ENCODE results near the gene SH3YL1. TPM values are rescaled to one million over a fixed set of nuclear protein-coding genes. Genes with fewer than 3 reads are reported as not detected.

SH3YL1 gene
- total RNA-seq, 1 experiment from 2014 or later = 26.5 TPM

DNA sequence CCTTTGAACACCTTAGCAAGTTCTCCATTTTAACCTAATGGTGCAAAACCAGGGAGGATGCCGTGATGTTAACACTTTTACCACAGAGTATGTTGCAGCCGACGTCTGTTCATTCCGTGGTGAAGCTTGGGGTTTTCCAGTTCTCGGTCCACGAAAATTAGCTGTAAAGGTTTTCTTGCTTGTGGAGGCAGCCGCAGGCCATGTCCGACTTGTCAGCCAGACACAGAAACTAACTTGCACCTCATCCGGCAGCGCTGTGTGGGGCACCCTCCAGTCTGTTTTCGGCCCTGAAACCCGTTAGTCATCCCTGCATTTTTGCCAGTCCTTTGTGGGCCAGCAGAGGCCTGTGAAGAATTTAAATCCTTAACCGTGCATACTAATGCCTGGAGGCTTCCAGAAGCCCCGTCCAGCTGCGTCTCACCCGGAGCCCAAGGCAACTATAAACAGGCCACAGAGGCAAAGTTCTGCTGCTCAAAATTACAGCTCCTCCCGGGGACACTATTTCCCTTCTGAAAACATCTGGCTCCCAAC is 70.6 kb downstream of the SH3YL1 start:
- no peak overlapping the region for H3K18ac ChIP-seq (ENCODE audit: insufficient read length, low read depth, low read length)
- no CpG with 5 or more reads among the region's 17 CpGs for WGBS (ENCODE audit: extremely low coverage, insufficient read length, low lambda C conversion rate)
- H3K9ac ChIP-seq (ENCODE audit: extremely low read depth, insufficient read length, low read length) = no peak overlapping the region
- H3K9me3 ChIP-seq (ENCODE audit: control insufficient read depth, low read depth, low read length) = peaks cover 7% of the 10 kb centered on the region
- Mint-ChIP-seq H3K4me1 (peaks cover 0 to 8% of the 10 kb centered on the region in 2 experiments; a peak in 2 of 4 replicates), H3K4me3 (no peak overlapping the region), H3K9me3 (peaks cover 27 to 32% of the 10 kb centered on the region in 2 experiments), H3K27me3 (ENCODE audit: low read depth) (peaks cover 5% of the 10 kb centered on the region; the same call in 1 of the 2 replicates), H3K27ac (no peak overlapping the region; a peak in 1 of 7 replicates), H3K36me3 (ENCODE audit: insufficient read depth in 1 of 3, low read depth in 3 of 3) (peaks cover 7 to 15% (median 9%) of the 10 kb centered on the region in 3 experiments)
- no peak overlapping the region for H3T11ph ChIP-seq (ENCODE audit: low read length)
- no peak overlapping the region for H3K27ac ChIP-seq (ENCODE audit: insufficient read length, low read depth, low read length)
- no peak overlapping the region for H2BK120ac ChIP-seq (ENCODE audit: low read depth, low read length, poor library complexity, severe bottlenecking)
- no peaks in the 10 kb centered on the region for H3K27me3 ChIP-seq (ENCODE audit: insufficient read depth, low read length)
- no peak overlapping the region for H2AFZ ChIP-seq (ENCODE audit: low read length)
- H3K79me2 ChIP-seq (ENCODE audit: insufficient read depth, low read length) = no peaks in the 10 kb centered on the region
- H3K4ac ChIP-seq (ENCODE audit: low read depth, low read length) = no peak overlapping the region
- no peaks in the 10 kb centered on the region for H3K79me1 ChIP-seq (ENCODE audit: insufficient read depth, low read depth, low read length, poor library complexity, severe bottlenecking)
- no peaks in the 10 kb centered on the region for H4K20me1 ChIP-seq (ENCODE audit: control insufficient read depth, insufficient read depth, insufficient read length)
- H2BK20ac ChIP-seq (ENCODE audit: low read depth, low read length, poor library complexity, severe bottlenecking) = no peak overlapping the region
- H3K23ac ChIP-seq (ENCODE audit: insufficient read length, low read depth, low read length) = no peak overlapping the region
- H2BK12ac ChIP-seq (ENCODE audit: insufficient read length, low read depth, low read length) = no peak overlapping the region
- H4K5ac ChIP-seq (ENCODE audit: insufficient read length, low read depth, low read length) = no peak overlapping the region
- H4K91ac ChIP-seq (ENCODE audit: insufficient read length, low read depth, low read length) = no peak overlapping the region
- no peak overlapping the region for H3K56ac ChIP-seq (ENCODE audit: insufficient read length, low read depth, low read length)
- no peak overlapping the region for H2AK5ac ChIP-seq (ENCODE audit: insufficient read length, low read length)
- H4K8ac ChIP-seq (replicated peaks; ENCODE audit: insufficient read length, low read depth, low read length) = no peak overlapping the region
- TF ChIP-seq, protein P1, sequence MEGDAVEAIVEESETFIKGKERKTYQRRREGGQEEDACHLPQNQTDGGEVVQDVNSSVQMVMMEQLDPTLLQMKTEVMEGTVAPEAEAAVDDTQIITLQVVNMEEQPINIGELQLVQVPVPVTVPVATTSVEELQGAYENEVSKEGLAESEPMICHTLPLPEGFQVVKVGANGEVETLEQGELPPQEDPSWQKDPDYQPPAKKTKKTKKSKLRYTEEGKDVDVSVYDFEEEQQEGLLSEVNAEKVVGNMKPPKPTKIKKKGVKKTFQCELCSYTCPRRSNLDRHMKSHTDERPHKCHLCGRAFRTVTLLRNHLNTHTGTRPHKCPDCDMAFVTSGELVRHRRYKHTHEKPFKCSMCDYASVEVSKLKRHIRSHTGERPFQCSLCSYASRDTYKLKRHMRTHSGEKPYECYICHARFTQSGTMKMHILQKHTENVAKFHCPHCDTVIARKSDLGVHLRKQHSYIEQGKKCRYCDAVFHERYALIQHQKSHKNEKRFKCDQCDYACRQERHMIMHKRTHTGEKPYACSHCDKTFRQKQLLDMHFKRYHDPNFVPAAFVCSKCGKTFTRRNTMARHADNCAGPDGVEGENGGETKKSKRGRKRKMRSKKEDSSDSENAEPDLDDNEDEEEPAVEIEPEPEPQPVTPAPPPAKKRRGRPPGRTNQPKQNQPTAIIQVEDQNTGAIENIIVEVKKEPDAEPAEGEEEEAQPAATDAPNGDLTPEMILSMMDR (conservative IDR thresholded peaks at IDR 0.05) = no peak
- no peak overlapping the region for H3K4me2 ChIP-seq (ENCODE audit: insufficient read depth, insufficient read length, low read length)
- H3K23me2 ChIP-seq (ENCODE audit: insufficient read length, low read depth, low read length, poor library complexity, severe bottlenecking) = no peaks in the 10 kb centered on the region
- H2BK5ac ChIP-seq (ENCODE audit: insufficient read length, low read length) = no peak overlapping the region
- H3K4me1 ChIP-seq (ENCODE audit: insufficient read depth, low read length) = no peaks in the 10 kb centered on the region
- H2BK15ac ChIP-seq (ENCODE audit: low read depth, low read length) = no peak overlapping the region
- DNase-seq = no peak
- H3K14ac ChIP-seq (ENCODE audit: insufficient read depth, low read length) = no peak overlapping the region

Measured in H9 (cell line).